H1 (cell line): ENCODE data around the gene SOX15. TPM values are rescaled to one million over a fixed set of nuclear protein-coding genes. Genes with fewer than 3 reads are reported as not detected.

Experiments used
- CTCF ChIA-PET: fragments of 300-600 bp; sonication (Branson Sonifier 250); formaldehyde crosslinking; loops from one replicate; lab custom pipeline; 2021; ENCODE audit not compliant: partially characterized antibody; lab: Charles Lee
- POLR2A ChIA-PET: fragments of 300-600 bp; sonication (Branson Sonifier 250); formaldehyde crosslinking; loops from one replicate; lab custom pipeline; 2021; ENCODE audit warnings: inconsistent platforms; ENCODE audit not compliant: partially characterized antibody; lab: Charles Lee
- DNase-seq, 2 experiments: peaks; one replicate each; pipeline versions ENCODE4 v3.0.0 to v3.0.0-alpha.2; 2010 to 2022; ENCODE audit warnings: low spot score in 2 of 2, low read depth in 1 of 2, mixed read lengths in 1 of 2
- FAIRE-seq: peaks from 2 replicates; lab custom pipeline; 2011; peaks lifted over from hg19 to GRCh38; lab: Jason Lieb, UNC
- H2AFZ ChIP-seq: 2 replicates; pipeline ENCODE4 v1.8.1; 2012; ENCODE audit warnings: low read length, inconsistent platforms
- H2AK5ac ChIP-seq: 2 replicates; pipeline ENCODE4 v1.6.1; 2013; ENCODE audit warnings: low read depth, low read length
- H2BK120ac ChIP-seq: replicated peaks from 2 replicates; pipeline ENCODE3; 2013; ENCODE audit warnings: low read depth, low read length, inconsistent platforms
- H2BK12ac ChIP-seq: 2 replicates; pipeline ENCODE4 v1.6.1; 2013; ENCODE audit warnings: low read depth, low read length
- H2BK15ac ChIP-seq: 2 replicates; pipeline ENCODE4 v1.6.1; 2013; ENCODE audit warnings: low read length
- H2BK20ac ChIP-seq: 2 replicates; pipeline ENCODE4 v1.6.1; 2013; ENCODE audit warnings: low read length
- H2BK5ac ChIP-seq: 2 replicates; pipeline ENCODE4 v1.6.1; 2013; ENCODE audit warnings: low read depth, low read length
- H3K14ac ChIP-seq: 2 replicates; pipeline ENCODE4 v1.6.1; 2013; ENCODE audit warnings: inconsistent platforms; ENCODE audit not compliant: insufficient read length
- H3K18ac ChIP-seq: 2 replicates; pipeline ENCODE4 v1.6.1; 2013; ENCODE audit warnings: low read length; ENCODE audit errors: extremely low read depth
- H3K23ac ChIP-seq: 2 replicates; pipeline ENCODE4 v1.6.1; 2013; ENCODE audit warnings: inconsistent platforms; ENCODE audit not compliant: insufficient read length
- H3K23me2 ChIP-seq: 2 replicates; pipeline ENCODE4 v1.6.1; 2013; ENCODE audit warnings: low read depth, low read length
- H3K27ac ChIP-seq: 2 replicates; pipeline ENCODE4 v1.6.1; 2011; ENCODE audit warnings: low read depth, low read length, inconsistent platforms
- H3K27me3 ChIP-seq, 4 experiments: replicated peaks in 1 of 4; 1 replicate in 1 of 4; 2 replicates in 3 of 4; pipeline versions ENCODE4 v1.6.1 to v1.8.1; 2011 to 2013; ENCODE audit warnings: low read length in 3 of 4, mild to moderate bottlenecking in 3 of 4, inconsistent platforms in 2 of 4, mixed read lengths in 2 of 4, moderate library complexity in 1 of 4; ENCODE audit not compliant: control insufficient read depth in 3 of 4, insufficient read depth in 3 of 4; ENCODE audit errors: extremely low read depth in 1 of 4
- H3K36me3 ChIP-seq, 4 experiments: 2 replicates each; pipeline versions ENCODE4 v1.6.1 to v1.8.1; 2011 to 2013; ENCODE audit warnings: mild to moderate bottlenecking in 4 of 4, low read length in 3 of 4, moderate library complexity in 2 of 4, control low read depth in 1 of 4, inconsistent platforms in 1 of 4; ENCODE audit not compliant: insufficient read depth in 4 of 4, control insufficient read depth in 2 of 4
- H3K4ac ChIP-seq: replicated peaks from 2 replicates; pipeline ENCODE3; 2013; ENCODE audit warnings: low read length, low read depth, mixed read lengths, inconsistent platforms; ENCODE audit not compliant: insufficient read length
- H3K4me1 ChIP-seq, 4 experiments: replicated peaks in 1 of 4; 1 replicate in 1 of 4; 2 replicates in 3 of 4; pipeline versions ENCODE4 v1.6.1 to v1.8.1; 2011 to 2013; ENCODE audit warnings: low read length in 3 of 4, inconsistent platforms in 2 of 4, mixed read lengths in 1 of 4; ENCODE audit not compliant: insufficient read depth in 4 of 4, control insufficient read depth in 3 of 4
- H3K4me2 ChIP-seq, 2 experiments: 2 replicates each; pipeline versions ENCODE4 v1.6.1 to v1.8.1; 2011 to 2013; ENCODE audit warnings: low read depth in 2 of 2, low read length in 2 of 2, control low read depth in 1 of 2, inconsistent platforms in 1 of 2, mild to moderate bottlenecking in 1 of 2; ENCODE audit not compliant: insufficient read depth in 1 of 2
- H3K4me3 ChIP-seq, 4 experiments: fragments of 200-600, 300-600 bp in 1 of 4; sonication (generic), shearing (Covaris generic), sonication (Bioruptor Twin) in 1 of 4; 2 replicates each; pipeline versions ENCODE4 v1.5.1 to v1.8.1; 2011 to 2016; ENCODE audit warnings: low read length in 4 of 4, low read depth in 3 of 4, control low read depth in 2 of 4, inconsistent platforms in 2 of 4, mild to moderate bottlenecking in 2 of 4, mixed read lengths in 1 of 4, moderate library complexity in 1 of 4; ENCODE audit not compliant: insufficient read depth in 2 of 4; ENCODE audit errors: extremely low read depth in 1 of 4
- H3K56ac ChIP-seq: replicated peaks from 2 replicates; pipeline ENCODE3; 2013; ENCODE audit warnings: low read depth, mild to moderate bottlenecking, mixed read lengths, low read length, inconsistent platforms; ENCODE audit not compliant: insufficient read length
- H3K79me1 ChIP-seq: 2 replicates; pipeline ENCODE4 v1.6.1; 2013; ENCODE audit warnings: low read depth, low read length, control low read depth
- H3K79me2 ChIP-seq, 2 experiments: 2 replicates each; pipeline versions ENCODE4 v1.6.1 to v1.8.1; 2012 to 2013; ENCODE audit warnings: low read length in 2 of 2, mild to moderate bottlenecking in 2 of 2, inconsistent platforms in 1 of 2; ENCODE audit not compliant: insufficient read depth in 2 of 2, control insufficient read depth in 1 of 2
- H3K9ac ChIP-seq, 4 experiments: replicated peaks in 1 of 4; 1 replicate in 1 of 4; 2 replicates in 3 of 4; pipeline versions ENCODE4 v1.6.1 to v1.8.1; 2011 to 2013; ENCODE audit warnings: low read depth in 3 of 4, low read length in 3 of 4, control low read depth in 2 of 4, mild to moderate bottlenecking in 2 of 4, moderate library complexity in 2 of 4, inconsistent platforms in 1 of 4; ENCODE audit errors: extremely low read depth in 1 of 4
- H3K9me3 ChIP-seq, 2 experiments: 2 replicates each; pipeline versions ENCODE4 v1.6.1 to v1.8.1; 2012 to 2013; ENCODE audit warnings: mild to moderate bottlenecking in 2 of 2, moderate library complexity in 2 of 2, control low read depth in 1 of 2, inconsistent platforms in 1 of 2, low read depth in 1 of 2, low read length in 1 of 2, mixed read lengths in 1 of 2; ENCODE audit not compliant: insufficient read depth in 2 of 2
- H4K20me1 ChIP-seq, 2 experiments: replicated peaks in 1 of 2; 2 replicates each; pipeline versions ENCODE3 to v1.8.1; 2011 to 2013; ENCODE audit warnings: inconsistent platforms in 2 of 2, low read length in 2 of 2, mild to moderate bottlenecking in 1 of 2; ENCODE audit not compliant: insufficient read depth in 2 of 2, control insufficient read depth in 1 of 2
- H4K5ac ChIP-seq: 2 replicates; pipeline ENCODE4 v1.6.1; 2013; ENCODE audit warnings: low read length, low read depth, mixed read lengths, inconsistent platforms; ENCODE audit not compliant: insufficient read length
- H4K8ac ChIP-seq: 2 replicates; pipeline ENCODE4 v1.8.0; 2013; ENCODE audit warnings: mild to moderate bottlenecking, moderate library complexity, low read length, inconsistent platforms; ENCODE audit not compliant: insufficient read depth; ENCODE audit errors: extremely low read depth
- H4K91ac ChIP-seq: replicated peaks from 2 replicates; pipeline ENCODE3; 2013; ENCODE audit warnings: low read length, mixed read lengths, inconsistent platforms; ENCODE audit not compliant: insufficient read length
- EGR1 ChIP-seq: IDR thresholded peaks from 2 replicates; pipeline ENCODE4 v1.6.1; 2011; ENCODE audit warnings: low read depth, low read length, borderline replicate concordance
- WGBS, 2 experiments: shearing (Covaris generic) in 1 of 2; methylation state at CpG; one replicate each; pipeline versions ENCODE4 v1.1.6 to v1.1.7; 2013 to 2015; ENCODE audit warnings: low lambda C conversion rate in 2 of 2, mixed read lengths in 2 of 2, inconsistent platforms in 1 of 2, low coverage in 1 of 2, missing lambda C conversion rate in 1 of 2; ENCODE audit not compliant: insufficient replicate concordance in 2 of 2, insufficient coverage in 1 of 2, insufficient read length in 1 of 2; ENCODE audit errors: extremely low coverage in 1 of 2, missing lambda C conversion rate in 1 of 2; 5-methylcytosine and 5-hydroxymethylcytosine counted together
- polyA plus RNA-seq, 7 experiments: library from polyadenylated mRNA; depleted of rRNA in 3 of 7; stranded (reverse) in 5 of 7; unstranded in 2 of 7; fragments of >200 nt in 5 of 7; fragments of 200-250 nt in 2 of 7; gene quantifications; 1 replicate in 5 of 7; 2 replicates in 1 of 7; 4 replicates in 1 of 7; pipeline versions ENCODE4 v1.2.1 to v1.2.3, GENCODE V29; 2011 to 2013; ENCODE audit warnings: missing spikeins in 2 of 7, mixed read lengths in 2 of 7
- total RNA-seq: library from RNA; stranded (reverse); fragmentation: NEBNext Ultra II Directional; extraction: Animal tissue kit (Norgen Biotek cat#: 25700); gene quantifications from 2 replicates; pipeline ENCODE4 v1.2.1, GENCODE V29; 2021

The SOX15 gene
- total and polyA plus RNA-seq, 2 of the 8 experiments (the other 6 are each of a cell fraction or from before 2014, with no cell fraction given), result 14.3 to 26.8 TPM

DNA sequence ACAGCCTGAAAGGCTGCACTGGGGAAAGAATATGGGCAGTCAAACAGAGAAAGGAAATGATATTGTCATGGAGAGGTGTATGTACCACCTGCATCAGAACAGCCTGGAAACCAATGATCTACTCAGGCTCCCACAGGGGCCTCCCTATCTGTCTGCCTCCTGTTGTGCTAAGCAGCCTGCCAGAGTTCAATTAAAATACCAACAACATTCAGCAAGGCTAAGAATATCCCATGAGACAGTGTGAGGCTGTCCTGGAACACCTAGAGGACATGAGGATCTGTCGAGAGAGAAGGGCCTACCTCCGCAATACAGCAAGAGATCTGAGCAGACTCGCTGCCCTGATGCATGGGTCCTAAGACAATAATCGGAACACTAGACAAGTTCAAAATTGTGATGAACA is 16.4 kb upstream of the SOX15 start:
- H2BK15ac ChIP-seq, result no peak overlapping the region
- H3K9me3 ChIP-seq, result no peaks in the 10 kb centered on the region
- no peak overlapping the region; a peak in 1 of 7 replicates for H3K9ac ChIP-seq
- H3K4me1 ChIP-seq, result no peaks in the 10 kb centered on the region
- no peak overlapping the region for H3K18ac ChIP-seq
- no peak overlapping the region for H2BK20ac ChIP-seq
- FAIRE-seq (no peak), DNase-seq (no peak)
- H4K91ac ChIP-seq, result no peak overlapping the region
- H3K4ac ChIP-seq, result no peak overlapping the region
- H3K27me3 ChIP-seq, result no peaks in the 10 kb centered on the region
- H3K14ac ChIP-seq, result no peak overlapping the region
- H2BK5ac ChIP-seq, result no peak overlapping the region
- peaks cover 3 to 48% (median 21%) of the 10 kb centered on the region in 4 experiments for H3K36me3 ChIP-seq
- H3K23ac ChIP-seq, result no peak overlapping the region
- no peak overlapping the region for H2BK120ac ChIP-seq
- H3K4me3 ChIP-seq, result no peak overlapping the region
- WGBS, 2 experiments, result 98% methylated on average over 4 of the region's 4 CpGs; no CpG with 5 or more reads in 1 of the 2 experiments
- H3K27ac ChIP-seq, result no peak overlapping the region
- H4K8ac ChIP-seq, result no peak overlapping the region
- peaks cover 10% of the 10 kb centered on the region for H3K79me1 ChIP-seq
- H2AFZ ChIP-seq, result no peak overlapping the region
- H2AK5ac ChIP-seq, result no peak overlapping the region
- CTCF ChIA-PET, result interaction anchor here (3.4 kb wide), 1 partner anchor 17 kb away, joined by 12 read pairs; the partner anchor contains the start of gene SOX15
- POLR2A ChIA-PET, result interaction anchor here (1.0 to 79.4 kb wide), 4 partner anchors 13 to 60 kb away, joined by 4 to 2272 read pairs (median 6); partner anchors contain the start of genes ATP1B2, TP53 and WRAP53
- H4K5ac ChIP-seq, result no peak overlapping the region
- no peak overlapping the region for H3K4me2 ChIP-seq
- peaks cover 0 to 7% of the 10 kb centered on the region in 2 experiments for H4K20me1 ChIP-seq
- H3K23me2 ChIP-seq, result no peaks in the 10 kb centered on the region
- H3K79me2 ChIP-seq, result peaks cover 0 to 25% of the 10 kb centered on the region in 2 experiments; a peak in 2 of 4 replicates
- no peak overlapping the region for H2BK12ac ChIP-seq
- H3K56ac ChIP-seq, result no peak overlapping the region
- TF ChIP-seq EGR1, result no peak
